ENCODE measurements around the gene INPP5A.
"Not testable (repeated sequence)": the region's sequence is repeated elsewhere in the genome, so short reads cannot be mapped to it uniquely, and the experiment has no call there.

Gene INPP5A

GRCh38 chr10:132817701-132818211, 280.2 kb downstream of the INPP5A start:
- H3K4me3 ChIP-seq (ENCODE audit: low read depth, low read length): no peak overlapping the region
- TF ChIP-seq CTCF (IDR thresholded peaks at IDR 0.05; ENCODE audit: low read depth, low read length, missing control alignments): no peak
- DNase-seq (ENCODE audit: low read depth): no peak

GRCh38 chr10:132820056-132820455, 282.5 kb downstream of the INPP5A start:
- DNase-seq (ENCODE audit: low read depth): no peak
- no peak for TF ChIP-seq CTCF (IDR thresholded peaks at IDR 0.05; ENCODE audit: low read depth, low read length, missing control alignments)
- H3K4me3 ChIP-seq (ENCODE audit: low read depth, low read length): no peak overlapping the region

- H3K4me3 ChIP-seq (ENCODE audit: low read depth, low read length); DNase-seq (ENCODE audit: low read depth): not testable (repeated sequence)
Observed at GRCh38 chr10:132825783-132826523, 288.4 kb downstream of the INPP5A start.

GRCh38 chr10:132826524-132827422, 289.2 kb downstream of the INPP5A start:
- DNase-seq (ENCODE audit: low read depth): no peak
- no peak for TF ChIP-seq CTCF (IDR thresholded peaks at IDR 0.05; ENCODE audit: low read depth, low read length, missing control alignments)
- H3K4me3 ChIP-seq (ENCODE audit: low read depth, low read length): no peak overlapping the region

GRCh38 chr10:132827423-132827789, 289.8 kb downstream of the INPP5A start:
- no peak overlapping the region for H3K4me3 ChIP-seq (ENCODE audit: low read depth, low read length)
- no peak for TF ChIP-seq CTCF (IDR thresholded peaks at IDR 0.05; ENCODE audit: low read depth, low read length, missing control alignments)
- no peak for DNase-seq (ENCODE audit: low read depth)

- no peak overlapping the region for H3K4me3 ChIP-seq (ENCODE audit: low read depth, low read length)
- TF ChIP-seq CTCF (IDR thresholded peaks at IDR 0.05; ENCODE audit: low read depth, low read length, missing control alignments): no peak
- no peak for DNase-seq (ENCODE audit: low read depth)
Observed at GRCh38 chr10:132827861-132828539, 290.4 kb downstream of the INPP5A start.

- TF ChIP-seq CTCF (IDR thresholded peaks at IDR 0.05; ENCODE audit: low read depth, low read length, missing control alignments): no peak
- no peak overlapping the region for H3K4me3 ChIP-seq (ENCODE audit: low read depth, low read length)
- no peak for DNase-seq (ENCODE audit: low read depth)
Observed at GRCh38 chr10:132828681-132829080, 291.1 kb downstream of the INPP5A start.

All from GM12864 (cell line).